Stomach (tissue), 4 donors: ENCODE results near the gene RELL2.

Experiments used
- EP300 ChIP-seq: sonication (generic); formaldehyde crosslinking; IDR thresholded peaks from one replicate; pipeline ENCODE4 v1.6.1; 2017; ENCODE audit warnings: antibody characterized with exemption
- POLR2A ChIP-seq, 4 donors: fragments of 450-650 bp; IDR thresholded peaks; one replicate each; pipeline ENCODE4 v1.6.1; 2016; ENCODE audit warnings: antibody characterized with exemption in 4 of 4, control low read depth in 2 of 4, mild to moderate bottlenecking in 1 of 4, moderate library complexity in 1 of 4
- POLR2AphosphoS5 ChIP-seq, 3 donors: sonication (generic); formaldehyde crosslinking; IDR thresholded peaks; one replicate each; pipeline ENCODE4 v1.6.1; 2016; ENCODE audit warnings: antibody characterized with exemption in 3 of 3
- TF ChIP-seq, protein P1 (sequence below), 7 experiments: fragments of 450-650 bp in 4 of 7; fragments of 200-600 bp in 3 of 7; sonication (generic) in 3 of 7; IDR thresholded peaks; one replicate each; pipeline ENCODE4 v1.5.1; 2016 to 2019; ENCODE audit warnings: antibody characterized with exemption in 7 of 7, control low read depth in 2 of 7, mild to moderate bottlenecking in 1 of 7

DNA sequence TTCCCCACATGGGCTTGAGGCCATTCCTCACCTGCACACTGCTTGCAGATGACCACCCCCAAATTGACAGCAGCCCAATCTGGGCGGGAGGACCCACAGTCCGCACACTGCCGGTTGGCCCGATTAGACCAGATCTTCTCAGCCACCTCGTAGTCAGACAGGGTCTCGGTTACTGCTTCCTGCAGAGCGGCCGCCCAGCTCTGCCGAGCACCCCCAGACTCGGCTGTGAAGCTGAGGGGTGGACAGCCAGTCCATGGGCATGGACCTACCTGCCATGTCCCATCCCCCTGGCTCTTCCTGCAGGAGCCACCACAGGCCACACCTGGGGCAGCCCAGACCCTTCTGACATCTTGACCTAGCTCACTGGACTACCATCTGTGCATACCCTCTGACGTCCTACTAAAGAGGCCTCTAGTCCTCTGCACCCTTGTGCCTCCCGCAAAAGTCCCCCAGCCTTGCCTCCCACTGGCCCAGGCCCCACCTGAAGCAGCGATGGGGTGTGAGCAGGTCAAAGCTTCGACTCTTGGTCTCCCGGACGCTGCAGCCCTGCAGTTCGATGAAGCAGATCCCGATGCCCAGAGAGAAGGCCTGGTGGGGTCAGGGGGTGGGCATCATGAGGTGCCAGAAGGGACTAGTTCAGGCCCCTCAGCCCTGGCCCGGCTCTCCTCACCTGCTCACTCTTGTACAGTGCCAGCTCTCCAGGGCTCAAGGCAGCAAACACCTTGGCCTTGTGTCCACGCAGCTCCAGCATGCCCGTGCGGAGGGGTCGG is 35.5 kb downstream of the RELL2 start:
- no peak for TF ChIP-seq POLR2A (IDR thresholded peaks at IDR 0.05)
- TF ChIP-seq, protein P1, sequence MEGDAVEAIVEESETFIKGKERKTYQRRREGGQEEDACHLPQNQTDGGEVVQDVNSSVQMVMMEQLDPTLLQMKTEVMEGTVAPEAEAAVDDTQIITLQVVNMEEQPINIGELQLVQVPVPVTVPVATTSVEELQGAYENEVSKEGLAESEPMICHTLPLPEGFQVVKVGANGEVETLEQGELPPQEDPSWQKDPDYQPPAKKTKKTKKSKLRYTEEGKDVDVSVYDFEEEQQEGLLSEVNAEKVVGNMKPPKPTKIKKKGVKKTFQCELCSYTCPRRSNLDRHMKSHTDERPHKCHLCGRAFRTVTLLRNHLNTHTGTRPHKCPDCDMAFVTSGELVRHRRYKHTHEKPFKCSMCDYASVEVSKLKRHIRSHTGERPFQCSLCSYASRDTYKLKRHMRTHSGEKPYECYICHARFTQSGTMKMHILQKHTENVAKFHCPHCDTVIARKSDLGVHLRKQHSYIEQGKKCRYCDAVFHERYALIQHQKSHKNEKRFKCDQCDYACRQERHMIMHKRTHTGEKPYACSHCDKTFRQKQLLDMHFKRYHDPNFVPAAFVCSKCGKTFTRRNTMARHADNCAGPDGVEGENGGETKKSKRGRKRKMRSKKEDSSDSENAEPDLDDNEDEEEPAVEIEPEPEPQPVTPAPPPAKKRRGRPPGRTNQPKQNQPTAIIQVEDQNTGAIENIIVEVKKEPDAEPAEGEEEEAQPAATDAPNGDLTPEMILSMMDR (IDR thresholded peaks at IDR 0.05), result no peak
- no peak for TF ChIP-seq POLR2AphosphoS5 (IDR thresholded peaks at IDR 0.05)
- no peak for TF ChIP-seq EP300
